T-helper 1 cell treated with Interleukin-12 subunit alpha and Interleukin-12 subunit beta and Interleukin-4 antibody, amounts not matched to agents 30 μg/mL and 1 μg/mL, for 36 hours (primary cell): ENCODE results near the gene HOXC11.

Experiments
- H3K27ac Mint-ChIP-seq: one replicate; pipeline ENCODE4 v1.8.0; 2021; ENCODE audit warnings: mild to moderate bottlenecking, mixed read lengths
- H3K27me3 Mint-ChIP-seq: one replicate; pipeline ENCODE4 v1.8.0; 2021; ENCODE audit warnings: low read depth, mixed read lengths
- H3K36me3 Mint-ChIP-seq: one replicate; pipeline ENCODE4 v1.8.0; 2021; ENCODE audit warnings: low read depth, mixed read lengths
- H3K4me1 Mint-ChIP-seq: one replicate; pipeline ENCODE4 v1.8.0; 2021; ENCODE audit warnings: low read depth, mixed read lengths
- H3K4me3 Mint-ChIP-seq: one replicate; pipeline ENCODE4 v1.8.0; 2021; ENCODE audit warnings: mild to moderate bottlenecking, moderate library complexity, mixed read lengths
- H3K9me3 Mint-ChIP-seq: one replicate; pipeline ENCODE4 v1.8.0; 2021; ENCODE audit warnings: mixed read lengths

The HOXC11 gene

DNA sequence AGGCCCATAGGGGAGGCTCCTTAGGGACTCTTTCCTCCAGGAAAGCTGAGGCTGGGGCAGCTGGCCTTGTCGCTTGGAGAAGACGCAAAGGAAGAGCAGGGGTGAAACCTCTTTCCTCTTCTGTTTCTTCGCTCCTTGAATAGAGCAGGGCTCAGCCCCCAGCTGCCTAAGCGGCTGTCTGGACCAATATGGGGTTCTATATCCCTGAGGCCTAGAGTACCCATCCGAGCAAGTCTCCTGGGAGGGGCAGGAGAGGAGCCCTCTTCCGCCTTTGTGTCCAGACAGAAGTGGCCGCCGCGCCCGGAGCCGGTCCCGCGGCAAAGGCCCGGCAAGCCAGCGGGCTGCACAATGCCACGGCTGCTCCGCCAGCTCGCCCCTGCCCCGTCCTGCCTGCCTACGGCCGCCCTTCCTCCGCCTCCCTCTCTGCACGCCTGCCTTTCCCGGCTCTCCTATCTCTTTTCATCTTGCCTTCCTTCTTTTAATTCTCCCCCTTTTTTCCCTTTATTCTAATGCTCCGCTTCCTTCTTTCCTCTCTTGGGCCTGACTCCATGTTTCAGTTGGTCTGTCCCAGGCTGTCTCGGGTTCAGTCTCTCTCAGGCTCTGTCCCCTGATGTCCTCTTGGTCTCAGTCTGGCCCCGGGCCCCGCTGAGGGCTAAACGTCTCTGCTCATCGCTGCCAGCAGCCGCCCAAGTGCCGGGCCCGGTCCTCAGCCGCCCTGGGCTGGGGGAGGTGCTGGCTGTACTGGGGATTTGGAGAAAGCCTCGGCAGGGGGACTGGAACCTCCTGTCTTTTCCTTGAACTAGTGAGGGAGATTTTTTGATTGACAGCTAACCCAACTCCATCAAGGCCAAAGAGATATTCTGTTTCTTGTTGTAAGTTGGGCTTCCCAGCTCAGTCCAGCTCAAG, 24.5 kb downstream of the HOXC11 start:
- Mint-ChIP-seq H3K9me3 (no peaks in the 10 kb centered on the region), H3K4me1 (peaks cover 15% of the 10 kb centered on the region), H3K27ac (no peak overlapping the region), H3K27me3 (peaks cover 96% of the 10 kb centered on the region), H3K36me3 (peaks cover 5% of the 10 kb centered on the region), H3K4me3 (peak overlapping the region; percentile 11)

GRCh38 chr12:53998110-53998899, 25.4 kb downstream of the HOXC11 start:
- H3K4me1 Mint-ChIP-seq, result peaks cover 15% of the 10 kb centered on the region
- H3K27me3 Mint-ChIP-seq, result peaks cover 96% of the 10 kb centered on the region
- H3K9me3 Mint-ChIP-seq, result no peaks in the 10 kb centered on the region
- H3K4me3 Mint-ChIP-seq, result peak overlapping the region; percentile 14
- peaks cover 5% of the 10 kb centered on the region for H3K36me3 Mint-ChIP-seq
- peak overlapping the region; percentile 20 for H3K27ac Mint-ChIP-seq

- no peaks in the 10 kb centered on the region for H3K9me3 Mint-ChIP-seq
- H3K36me3 Mint-ChIP-seq, result peaks cover 4% of the 10 kb centered on the region
- H3K27me3 Mint-ChIP-seq, result peaks cover 96% of the 10 kb centered on the region
- H3K4me3 Mint-ChIP-seq, result no peak overlapping the region
- H3K27ac Mint-ChIP-seq, result peak overlapping the region; percentile 20
- peaks cover 15% of the 10 kb centered on the region for H3K4me1 Mint-ChIP-seq
Observed at GRCh38 chr12:53998900-53999236, 25.9 kb downstream of the HOXC11 start.

GRCh38 chr12:53999559-54000115, 26.7 kb downstream of the HOXC11 start:
- H3K27me3 Mint-ChIP-seq, result peaks cover 96% of the 10 kb centered on the region
- H3K36me3 Mint-ChIP-seq, result peaks cover 1% of the 10 kb centered on the region
- H3K27ac Mint-ChIP-seq, result peak overlapping the region; percentile 20
- H3K4me3 Mint-ChIP-seq, result no peak overlapping the region
- no peaks in the 10 kb centered on the region for H3K9me3 Mint-ChIP-seq
- peaks cover 13% of the 10 kb centered on the region for H3K4me1 Mint-ChIP-seq

DNA sequence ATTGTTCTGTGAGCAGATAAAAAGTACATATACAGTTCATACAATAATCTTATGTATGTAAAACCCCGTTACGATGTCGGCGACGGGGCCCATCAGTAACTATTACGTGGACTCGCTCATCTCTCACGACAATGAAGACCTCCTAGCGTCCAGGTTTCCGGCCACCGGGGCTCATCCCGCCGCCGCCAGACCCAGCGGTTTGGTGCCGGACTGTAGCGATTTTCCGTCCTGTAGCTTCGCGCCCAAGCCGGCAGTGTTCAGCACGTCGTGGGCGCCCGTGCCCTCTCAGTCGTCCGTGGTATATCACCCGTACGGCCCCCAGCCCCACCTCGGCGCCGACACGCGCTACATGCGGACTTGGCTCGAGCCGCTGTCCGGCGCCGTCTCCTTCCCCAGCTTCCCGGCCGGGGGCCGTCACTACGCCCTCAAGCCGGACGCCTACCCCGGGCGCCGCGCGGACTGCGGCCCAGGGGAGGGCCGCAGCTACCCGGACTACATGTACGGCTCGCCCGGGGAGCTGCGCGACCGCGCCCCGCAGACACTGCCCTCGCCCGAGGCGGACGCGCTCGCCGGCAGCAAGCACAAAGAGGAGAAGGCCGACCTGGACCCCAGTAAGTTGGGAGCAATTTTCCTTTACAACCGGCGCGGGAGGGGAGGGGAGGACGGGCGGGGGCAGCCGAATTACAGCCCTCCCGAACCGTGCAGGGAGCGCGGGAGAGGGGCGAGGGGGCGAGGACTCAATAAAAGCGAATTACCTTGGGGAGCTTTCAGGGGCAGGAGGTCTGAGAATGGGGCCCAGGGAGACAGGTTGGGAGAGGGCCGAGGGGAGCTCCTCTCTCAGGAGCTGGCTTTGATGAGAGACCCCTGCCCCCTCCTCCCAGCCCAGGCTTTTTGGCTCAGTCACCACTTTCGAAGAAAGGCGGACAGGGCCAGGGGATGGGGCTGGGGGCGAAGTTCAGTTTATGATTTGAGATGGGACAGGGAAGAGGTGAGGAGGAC, 27.5 kb downstream of the HOXC11 start, which contains the start of gene HOXC9:
Gene HOXC9 (plus strand): TSS at position 46 of the 999 bp plus-strand sequence. CDS start 28 bp downstream, at position 74.
- peak within 1 kb of the TSS; percentile 20 for H3K27ac Mint-ChIP-seq

DNA sequence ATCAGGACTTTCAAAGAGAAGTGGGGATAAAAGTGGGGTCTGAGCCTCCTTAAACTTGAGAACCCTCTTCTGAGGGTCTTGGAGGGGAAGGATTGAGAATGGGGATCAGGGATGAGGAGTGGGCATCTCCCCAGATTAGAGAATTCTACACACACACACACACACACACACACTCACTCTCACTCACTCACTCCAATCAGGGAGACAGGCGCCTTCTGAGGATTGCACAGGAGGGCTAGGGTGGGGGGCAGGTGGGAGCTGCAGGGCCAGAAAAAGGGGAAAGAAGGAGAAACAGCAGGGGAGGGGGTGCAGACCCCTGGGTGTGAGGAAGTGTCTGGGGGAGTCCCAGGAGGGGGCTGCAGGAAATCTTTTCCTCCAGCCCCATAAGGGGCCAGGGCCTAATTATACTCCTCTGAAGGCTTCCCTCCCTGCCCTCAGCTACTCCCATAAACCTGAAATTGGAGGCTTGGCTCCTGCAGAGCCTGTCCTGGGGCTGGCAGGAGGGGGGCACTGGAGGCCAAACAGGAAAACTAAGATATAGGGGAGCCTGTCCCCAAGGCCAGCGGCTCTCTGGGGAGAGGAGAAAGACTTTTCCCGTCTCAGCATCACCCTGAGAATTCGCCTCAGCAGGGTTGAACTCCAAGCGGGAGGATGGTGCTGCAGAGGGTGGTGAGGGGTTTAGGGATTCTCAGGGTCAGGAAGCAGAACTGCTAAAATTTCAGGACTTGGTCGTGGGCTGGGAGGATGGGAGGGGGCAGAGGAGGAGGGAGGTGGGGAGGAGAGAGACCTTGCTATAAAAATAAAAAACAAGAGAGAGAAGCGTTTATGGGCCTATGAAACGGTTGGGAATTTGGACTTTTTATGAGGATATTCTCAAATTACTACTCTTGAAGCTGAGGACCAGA, 28.6 kb downstream of the HOXC11 start:
- Mint-ChIP-seq H3K4me3 (no peak overlapping the region), H3K4me1 (peaks cover 8% of the 10 kb centered on the region), H3K9me3 (no peaks in the 10 kb centered on the region), H3K27me3 (peaks cover 96% of the 10 kb centered on the region), H3K36me3 (no peaks in the 10 kb centered on the region), H3K27ac (peak overlapping the region; percentile 3)

More for the DNA sequence above, 27.5 kb downstream of the HOXC11 start, which contains the start of gene HOXC9:
- Mint-ChIP-seq H3K4me3 (no peak within 1 kb of the TSS), H3K9me3 (no peaks in the 10 kb centered on the region), H3K27me3 (peaks cover 96% of the 10 kb centered on the region), H3K36me3 (no peaks in the 10 kb centered on the region), H3K4me1 (peaks cover 7% of the 10 kb centered on the region)

GRCh38 chr12:54002278-54002914, 29.5 kb downstream of the HOXC11 start:
- Mint-ChIP-seq H3K27me3 (peaks cover 97% of the 10 kb centered on the region), H3K9me3 (no peaks in the 10 kb centered on the region), H3K4me3 (no peak overlapping the region), H3K4me1 (peaks cover 11% of the 10 kb centered on the region), H3K36me3 (no peaks in the 10 kb centered on the region), H3K27ac (peak overlapping the region; percentile 7)

DNA sequence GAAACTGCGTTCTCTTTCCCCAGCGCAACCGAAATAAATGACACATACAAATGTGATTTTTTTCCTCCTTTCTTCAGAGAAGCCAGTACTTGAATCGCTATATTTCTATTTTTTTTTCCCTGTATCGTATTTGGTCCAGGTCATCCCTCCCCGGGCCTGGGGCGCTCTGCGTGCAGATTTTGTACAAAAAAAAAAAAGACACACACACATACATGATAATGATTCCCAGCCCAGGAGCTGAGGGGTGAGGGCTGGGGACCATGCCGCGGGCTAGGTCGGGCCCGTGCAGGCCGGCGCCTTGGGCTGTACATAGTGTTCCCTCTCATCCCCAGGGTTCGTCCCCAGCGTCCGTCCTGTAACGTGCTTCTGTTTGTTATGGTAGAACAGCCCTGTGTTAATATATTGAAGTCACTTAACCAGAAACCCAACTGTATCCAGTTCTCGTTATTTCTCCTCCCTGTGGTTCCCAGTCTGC, 30.0 kb downstream of the HOXC11 start:
- H3K4me3 Mint-ChIP-seq, result no peak overlapping the region

DNA sequence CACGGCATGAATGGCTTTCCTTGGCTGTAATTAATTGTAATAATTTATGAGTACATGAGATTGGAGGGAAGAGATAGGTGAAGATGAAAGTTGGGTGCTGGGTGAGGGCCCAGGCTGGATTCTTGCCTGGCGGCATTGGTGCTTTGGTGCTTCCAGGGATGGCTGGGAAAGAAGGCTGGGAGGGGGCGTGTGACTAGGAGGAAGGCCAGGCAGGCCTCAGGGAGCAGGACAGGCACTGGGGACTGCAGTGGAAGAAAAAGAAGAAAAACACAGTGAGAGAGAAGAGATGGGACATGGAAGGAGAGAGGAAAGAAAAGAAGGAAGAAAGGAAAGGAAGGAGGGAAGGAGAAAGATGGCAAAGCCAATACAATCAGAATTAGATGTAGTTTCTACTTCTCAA, 30.7 kb downstream of the HOXC11 start:
- Mint-ChIP-seq H3K4me1 (peaks cover 7% of the 10 kb centered on the region), H3K36me3 (no peaks in the 10 kb centered on the region), H3K27ac (no peak overlapping the region), H3K9me3 (no peaks in the 10 kb centered on the region), H3K27me3 (peaks cover 97% of the 10 kb centered on the region), H3K4me3 (no peak overlapping the region)

More for the DNA sequence above, 30.0 kb downstream of the HOXC11 start:
- Mint-ChIP-seq H3K4me1 (peaks cover 7% of the 10 kb centered on the region), H3K36me3 (no peaks in the 10 kb centered on the region), H3K9me3 (no peaks in the 10 kb centered on the region), H3K27me3 (peaks cover 97% of the 10 kb centered on the region), H3K27ac (no peak overlapping the region)

- peaks cover 9% of the 10 kb centered on the region for H3K4me1 Mint-ChIP-seq
- no peaks in the 10 kb centered on the region for H3K9me3 Mint-ChIP-seq
- no peak overlapping the region for H3K4me3 Mint-ChIP-seq
- H3K27ac Mint-ChIP-seq, result no peak overlapping the region
- no peaks in the 10 kb centered on the region for H3K36me3 Mint-ChIP-seq
- peaks cover 96% of the 10 kb centered on the region for H3K27me3 Mint-ChIP-seq
Observed at GRCh38 chr12:54004063-54004840, 31.3 kb downstream of the HOXC11 start.

GRCh38 chr12:54004841-54005530, 32.1 kb downstream of the HOXC11 start:
- Mint-ChIP-seq H3K4me3 (no peak overlapping the region), H3K27ac (no peak overlapping the region), H3K9me3 (no peaks in the 10 kb centered on the region), H3K4me1 (peaks cover 12% of the 10 kb centered on the region), H3K36me3 (no peaks in the 10 kb centered on the region), H3K27me3 (peaks cover 96% of the 10 kb centered on the region)
